Epidermal melanocyte (primary cell): ENCODE data around the gene HCRTR2.
"Not testable (repeated sequence)": the region's sequence is repeated elsewhere in the genome, so short reads cannot be mapped to it uniquely, and the experiment has no call there.

Experiments used
- DNase-seq: peaks from one replicate; pipeline ENCODE4 v3.0.0; 2011; ENCODE audit warnings: low spot score; ENCODE audit not compliant: insufficient read length

HCRTR2 gene

DNA sequence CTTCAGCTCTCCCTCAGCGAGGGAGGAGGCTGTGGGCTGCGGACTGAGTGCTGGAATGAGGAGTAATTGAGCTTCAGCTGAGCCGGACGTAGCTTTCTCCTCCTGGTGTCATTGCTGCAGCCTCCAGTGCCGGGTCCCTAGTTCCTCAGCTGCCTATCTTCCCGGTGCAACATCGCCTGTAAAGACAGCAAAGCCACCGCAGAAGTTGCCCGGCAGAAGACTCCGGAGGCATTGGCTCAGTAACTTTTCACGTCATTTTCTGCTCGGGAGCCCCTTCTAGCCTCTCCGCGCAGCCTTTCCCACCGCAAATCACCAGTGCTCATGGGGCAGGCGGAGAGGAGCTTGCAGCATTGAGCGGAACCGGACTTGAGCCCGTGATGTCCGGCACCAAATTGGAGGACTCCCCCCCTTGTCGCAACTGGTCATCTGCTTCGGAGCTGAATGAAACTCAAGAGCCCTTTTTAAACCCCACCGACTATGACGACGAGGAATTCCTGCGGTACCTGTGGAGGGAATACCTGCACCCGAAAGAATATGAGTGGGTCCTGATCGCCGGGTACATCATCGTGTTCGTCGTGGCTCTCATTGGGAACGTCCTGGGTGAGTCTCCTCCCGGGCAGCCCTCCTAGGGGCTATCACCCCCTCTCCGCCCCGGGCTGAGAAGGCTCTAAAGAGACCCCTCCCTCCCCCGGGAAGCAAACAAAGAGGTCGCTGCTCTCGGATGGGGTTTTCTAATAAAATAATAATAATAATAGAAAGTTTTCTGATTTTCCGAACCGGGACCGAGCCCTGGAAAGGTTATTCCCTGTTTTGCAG, at the start of gene HCRTR2:
TSS of gene HCRTR2 (plus strand) at position 305 of the 816 bp plus-strand sequence. CDS start at position 378, 73 bp downstream.
- DNase-seq, result no peak

DNA sequence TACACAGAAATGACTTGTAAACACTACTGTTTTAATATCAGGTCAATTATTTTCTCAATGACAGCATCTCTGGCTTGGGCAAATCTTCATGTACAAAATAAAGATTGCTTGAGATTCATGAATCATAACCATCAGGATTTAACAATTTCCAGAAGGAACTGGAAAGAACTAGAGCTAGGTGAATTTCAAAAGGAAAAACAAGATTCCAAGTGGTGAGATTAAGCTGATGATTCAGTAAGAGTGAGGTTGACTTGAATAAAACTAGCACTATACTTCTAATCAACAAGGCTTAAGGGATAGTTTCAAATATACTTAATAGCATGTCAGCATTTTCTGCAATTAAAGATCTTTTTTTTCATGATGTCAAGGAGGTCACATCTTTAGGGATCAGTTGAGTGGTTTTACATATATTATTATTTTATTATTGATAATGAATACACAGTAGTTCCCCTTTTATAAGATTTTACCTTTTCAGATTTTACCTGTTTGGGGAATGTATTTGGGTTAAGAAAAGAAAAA, 43.5 kb upstream of the HCRTR2 start:
- no peak for DNase-seq

DNA sequence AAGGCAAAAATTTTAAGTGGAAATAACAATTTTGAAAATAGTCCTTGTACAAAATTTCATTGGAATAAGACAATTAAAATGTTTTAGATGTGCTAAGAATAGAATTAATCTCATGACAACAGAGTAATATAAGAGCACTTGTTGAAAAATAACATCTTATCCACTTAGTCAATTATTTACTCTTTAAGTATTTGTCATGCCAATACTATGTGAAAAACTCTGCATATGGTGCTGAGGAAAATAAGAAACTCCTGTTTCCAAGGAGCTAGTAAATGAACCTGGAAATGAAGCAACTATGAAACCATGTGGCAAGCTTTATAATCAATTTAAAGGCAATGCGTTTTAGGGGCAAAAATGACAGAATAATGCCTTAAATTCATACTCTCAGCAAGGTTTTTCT, 42.7 kb upstream of the HCRTR2 start:
- no peak for DNase-seq

DNA sequence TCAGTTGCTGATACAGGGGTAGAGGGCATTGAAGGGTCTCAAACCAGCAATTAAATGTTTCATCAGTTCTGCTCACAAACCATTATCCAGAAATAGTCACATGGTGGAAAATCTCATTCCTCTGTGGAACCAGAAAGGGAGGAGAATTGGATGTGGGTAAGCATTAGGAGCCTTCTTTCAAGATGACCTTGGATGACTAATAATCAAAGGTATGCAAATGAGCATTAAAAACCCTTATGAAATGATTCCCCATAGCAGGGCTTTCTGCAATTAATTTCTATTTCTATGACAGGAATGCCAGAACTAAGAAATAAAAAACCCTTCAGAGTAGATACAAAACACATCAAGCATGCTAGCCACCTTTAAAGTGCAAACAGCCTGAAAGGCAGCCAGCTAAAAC, 37.4 kb upstream of the HCRTR2 start:
- no peak for DNase-seq

DNA sequence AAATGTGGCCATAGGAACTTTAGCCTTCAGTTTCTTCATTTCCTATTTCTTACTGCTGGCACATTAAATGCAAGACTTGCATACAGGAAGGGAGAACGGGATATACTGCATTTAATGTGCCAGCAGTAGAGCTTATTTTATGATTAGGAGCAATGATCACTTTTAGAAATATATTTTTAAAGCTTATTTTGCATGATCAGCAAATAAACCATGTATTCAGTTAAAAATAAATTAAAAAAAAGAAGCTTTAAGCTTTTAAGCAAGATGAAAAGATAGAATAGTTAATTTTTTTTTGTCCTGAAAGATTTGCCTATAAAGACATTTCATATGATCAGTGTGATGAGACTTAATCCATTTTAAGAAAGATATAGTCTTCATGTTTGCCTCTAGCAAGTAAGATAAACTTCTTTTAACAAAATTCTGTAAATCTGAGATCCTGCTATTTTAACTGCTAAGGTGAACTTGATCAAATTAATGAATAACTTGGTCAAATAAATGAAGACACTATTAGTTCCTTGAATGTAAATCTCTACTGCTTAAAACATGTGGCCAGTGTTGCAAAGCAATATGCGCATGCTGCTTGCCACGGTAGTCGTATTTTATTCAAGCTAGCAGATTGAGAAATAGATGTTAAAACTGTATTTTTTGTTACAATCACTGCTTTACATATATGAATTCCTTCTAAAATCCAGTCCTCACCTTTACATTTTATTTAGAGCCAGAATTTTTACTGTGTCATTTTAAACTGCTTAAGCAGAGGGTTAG, 36.2 kb upstream of the HCRTR2 start:
- DNase-seq, result no peak

DNA sequence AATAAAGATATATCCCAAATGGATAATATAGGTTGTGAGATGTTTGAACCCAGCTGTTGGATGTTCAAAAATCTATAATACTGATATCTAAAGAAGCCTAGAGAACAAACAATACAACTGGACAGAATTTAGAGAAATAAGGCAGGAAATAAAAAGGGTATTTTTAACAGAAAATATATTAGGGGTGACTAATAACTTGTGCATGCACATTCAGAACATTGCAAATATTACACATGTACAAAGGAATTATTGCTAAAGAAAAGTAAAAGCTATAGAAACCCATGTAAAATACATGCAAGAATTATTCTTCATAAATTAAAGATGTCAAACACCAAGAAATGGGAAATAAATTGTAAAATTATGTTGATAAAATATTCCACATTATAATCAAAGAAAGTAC, 32.7 kb upstream of the HCRTR2 start:
- no peak for DNase-seq

DNA sequence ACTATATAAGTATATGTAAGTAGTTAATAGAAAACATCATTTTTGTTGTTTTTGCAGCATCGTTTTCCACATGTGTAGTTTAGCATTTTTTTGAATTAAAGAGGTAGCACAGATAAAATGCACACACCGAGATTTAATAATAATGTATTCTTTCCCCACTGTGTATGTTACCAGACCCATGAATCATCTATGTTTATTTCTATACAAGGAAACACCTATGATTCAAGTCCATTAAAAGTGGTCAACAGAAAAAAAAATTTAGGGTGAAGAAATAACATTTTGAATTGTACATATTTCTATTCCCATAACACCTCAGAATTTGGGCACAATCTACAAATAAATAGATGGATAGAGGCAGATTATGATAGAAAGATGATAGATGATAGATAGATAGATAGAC, 31.7 kb upstream of the HCRTR2 start:
- DNase-seq, result no peak

DNA sequence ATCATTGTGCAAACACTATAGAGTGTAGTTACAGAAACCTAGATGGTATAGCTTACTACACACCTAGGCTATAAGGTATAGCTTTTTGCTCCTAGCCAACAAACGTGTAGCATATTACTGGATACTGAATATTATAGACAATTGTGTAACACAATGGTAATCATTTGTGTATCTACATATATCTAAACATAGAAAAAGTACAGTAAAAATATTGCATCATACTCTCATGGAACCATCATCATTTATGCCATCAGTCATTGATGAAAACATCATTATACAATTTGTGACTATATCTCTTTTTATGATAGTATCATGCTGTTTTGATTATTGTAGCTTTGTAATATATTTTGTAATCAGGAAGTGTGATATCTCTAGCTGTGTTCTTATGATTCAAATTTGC, 21.0 kb upstream of the HCRTR2 start:
- DNase-seq, result no peak

DNA sequence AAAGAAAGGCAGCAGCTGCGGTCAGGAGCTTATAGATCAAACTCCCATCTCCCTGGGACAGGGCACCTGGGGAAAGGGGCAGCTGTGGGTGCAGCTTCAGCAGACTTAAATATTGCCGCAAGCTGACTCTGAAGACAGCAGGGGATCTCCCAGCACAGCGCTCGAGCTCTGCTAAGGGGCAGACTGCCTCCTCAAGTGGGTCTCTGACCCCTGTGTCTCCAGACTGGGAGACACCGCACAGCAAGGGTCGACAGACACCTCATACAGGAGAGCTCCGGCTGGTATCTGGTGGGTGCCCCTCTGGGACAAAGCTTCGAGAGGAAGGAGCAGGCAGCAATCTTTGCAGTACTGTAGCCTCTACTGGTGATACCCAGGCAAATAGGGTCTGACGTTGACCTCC, 15.5 kb upstream of the HCRTR2 start:
- not testable (repeated sequence) for DNase-seq

DNA sequence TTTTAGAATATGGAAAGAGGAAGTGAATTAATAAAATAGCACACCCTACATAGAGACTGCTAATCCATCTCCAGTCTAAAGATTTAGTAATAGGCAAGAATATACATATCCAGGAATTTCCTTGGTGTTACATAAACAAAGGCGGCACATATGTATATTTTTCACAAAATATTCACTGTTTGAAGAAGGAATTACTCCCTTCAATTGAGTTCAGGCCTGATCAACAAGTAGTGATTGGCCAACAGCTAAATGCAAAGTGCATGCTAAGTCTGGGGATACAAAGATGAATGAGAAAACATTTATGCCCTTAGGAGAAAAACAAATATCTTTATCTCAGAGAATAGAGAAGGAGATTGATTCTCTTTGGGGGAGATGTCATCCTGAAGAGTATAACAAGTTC, 6.5 kb upstream of the HCRTR2 start:
- DNase-seq, result no peak

DNA sequence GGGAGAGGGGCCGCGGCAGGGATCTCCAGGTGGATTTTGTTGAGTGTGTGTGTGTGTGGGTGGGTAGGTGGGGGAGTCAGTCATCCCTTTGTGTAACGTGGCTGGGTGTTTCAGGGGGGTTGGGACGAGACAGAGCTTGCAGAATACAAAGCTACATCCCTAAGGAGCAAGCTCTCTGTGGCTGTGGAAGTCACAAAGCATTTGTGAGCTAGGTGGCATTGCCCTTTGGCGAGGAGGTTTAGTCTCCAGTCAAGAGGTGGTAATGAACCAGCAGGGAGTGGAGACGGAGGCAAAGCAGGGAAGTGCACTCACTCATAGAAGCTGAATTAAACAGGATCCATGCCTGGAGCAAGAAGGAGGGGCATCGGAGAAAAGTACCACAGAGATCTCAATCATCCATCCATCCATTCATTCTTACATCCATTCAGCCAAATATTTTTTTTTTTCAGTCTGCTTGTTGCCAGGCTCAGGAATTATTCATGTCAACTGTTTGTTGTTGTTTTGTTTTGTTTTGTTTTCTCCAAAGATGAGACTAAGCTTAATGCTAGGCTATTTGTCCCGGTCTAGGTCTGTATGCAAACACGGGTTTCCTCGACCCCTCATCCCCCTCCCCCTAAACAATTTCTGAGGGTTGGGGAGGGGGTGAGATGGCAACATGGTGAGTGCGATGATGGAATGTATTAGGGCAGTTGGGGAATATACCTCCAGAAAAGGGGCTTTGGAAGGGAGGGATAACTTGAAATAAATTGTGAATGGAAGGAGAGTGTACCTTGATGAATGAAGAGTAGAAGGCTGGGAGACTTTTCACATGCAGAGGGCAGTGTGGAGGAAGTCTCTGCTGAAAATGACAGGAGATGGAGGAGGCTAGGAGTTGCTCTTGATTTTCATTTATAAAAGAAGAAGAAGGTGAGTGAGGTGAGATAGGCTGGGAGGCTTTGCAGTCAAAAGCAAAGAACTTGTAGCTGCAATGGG, 1.0 kb downstream of the HCRTR2 start:
- DNase-seq, result no peak

DNA sequence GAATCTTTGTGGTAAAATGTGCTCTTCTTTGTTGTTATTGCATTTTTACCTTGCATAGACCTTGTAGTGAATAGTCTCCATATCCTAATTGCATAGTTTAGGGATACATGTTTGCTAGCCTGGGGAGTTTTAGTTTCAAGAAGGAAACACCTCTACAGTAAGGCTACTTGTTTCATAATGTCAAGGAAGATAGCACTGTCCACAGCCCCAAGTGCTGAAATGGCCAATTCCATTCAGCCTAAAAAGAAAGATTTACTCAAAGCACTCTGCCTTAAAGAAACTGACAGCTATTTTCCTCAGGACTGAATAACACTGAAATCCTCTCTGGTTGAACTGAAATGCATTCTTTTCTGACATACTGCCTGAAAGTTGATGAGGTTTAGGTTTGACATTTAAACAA, 2.6 kb downstream of the HCRTR2 start:
- DNase-seq, result no peak

DNA sequence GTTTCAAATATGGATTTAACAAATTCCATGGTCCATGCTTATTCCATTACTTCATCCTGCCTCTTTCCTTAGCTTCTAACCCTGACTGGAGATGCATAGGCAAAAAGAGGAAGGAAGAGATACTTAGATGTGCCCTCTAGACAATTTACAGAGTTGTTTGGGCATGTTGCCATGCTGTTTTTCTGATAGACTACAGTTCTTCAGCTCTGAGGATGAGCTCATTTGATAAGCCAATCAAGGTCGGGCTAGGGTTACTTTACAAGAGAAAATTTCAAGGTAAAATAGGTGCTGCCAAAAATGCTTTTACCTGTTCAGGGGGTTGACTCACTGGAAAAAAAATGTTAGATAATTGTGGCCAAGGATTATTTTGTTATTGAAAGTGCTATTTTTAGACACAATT, 5.9 kb downstream of the HCRTR2 start:
- DNase-seq, result no peak

DNA sequence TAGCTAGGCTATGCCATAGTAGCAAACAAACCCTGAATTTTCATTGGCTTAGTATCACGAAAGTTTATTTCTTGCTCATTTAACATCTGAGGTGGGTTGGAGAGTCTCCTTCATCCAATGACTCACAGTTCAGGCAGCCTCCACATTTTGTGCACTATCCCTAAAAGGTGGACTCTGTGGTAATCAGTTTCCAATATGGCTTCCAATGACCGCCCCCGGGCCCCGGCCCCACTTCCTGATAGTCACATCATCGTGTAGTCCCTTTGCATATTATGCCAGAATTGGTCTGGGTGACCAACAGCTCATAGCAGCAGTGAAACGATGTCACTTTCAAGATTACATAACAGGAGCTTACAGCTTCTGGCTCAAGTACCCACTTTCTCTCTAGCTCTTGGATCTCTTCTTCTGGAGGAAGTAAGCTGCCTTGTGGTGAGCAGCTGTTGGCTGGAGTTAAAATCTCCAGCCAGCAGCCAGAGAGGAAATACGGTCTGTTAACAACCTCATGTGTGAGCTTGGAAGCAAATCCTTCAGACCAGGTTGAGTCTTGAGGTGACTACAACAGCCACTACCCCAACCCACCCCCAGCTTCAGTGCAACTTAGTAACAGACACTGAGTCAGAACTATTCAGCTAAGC, 7.8 kb downstream of the HCRTR2 start:
- no peak for DNase-seq

DNA sequence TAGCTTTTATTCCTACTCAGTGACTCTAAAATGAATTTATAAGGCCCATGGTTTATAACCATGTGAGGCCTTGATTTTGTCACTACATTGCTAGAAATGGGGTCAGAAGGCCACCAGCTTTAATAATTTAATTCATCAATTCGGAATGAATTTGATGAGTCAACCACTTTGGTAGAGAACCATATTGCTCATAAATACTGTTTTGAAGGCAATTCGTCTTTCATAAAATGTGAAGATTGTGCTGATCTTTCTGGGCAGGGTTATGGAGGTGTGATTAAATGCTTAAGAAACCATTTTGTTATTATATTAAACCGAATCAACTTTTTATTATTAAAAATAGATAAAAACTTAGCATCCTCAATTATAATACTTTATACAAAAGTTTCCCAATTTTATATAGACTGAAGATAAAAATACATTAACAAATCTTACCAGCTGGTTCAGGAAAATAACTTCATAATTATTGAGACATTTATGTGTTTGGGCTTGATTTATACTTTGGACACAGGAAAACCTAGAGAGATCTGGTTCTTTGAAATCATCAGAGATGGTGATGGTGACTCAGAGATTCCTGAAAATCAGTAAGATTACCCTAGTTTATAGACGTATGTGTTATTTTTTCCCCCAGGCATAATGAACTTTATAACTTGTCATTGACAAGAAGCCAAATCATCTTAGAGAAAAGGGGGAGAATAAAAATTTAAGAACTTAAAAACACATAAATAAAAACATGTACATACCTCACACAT, 10.6 kb downstream of the HCRTR2 start:
- DNase-seq, result no peak

DNA sequence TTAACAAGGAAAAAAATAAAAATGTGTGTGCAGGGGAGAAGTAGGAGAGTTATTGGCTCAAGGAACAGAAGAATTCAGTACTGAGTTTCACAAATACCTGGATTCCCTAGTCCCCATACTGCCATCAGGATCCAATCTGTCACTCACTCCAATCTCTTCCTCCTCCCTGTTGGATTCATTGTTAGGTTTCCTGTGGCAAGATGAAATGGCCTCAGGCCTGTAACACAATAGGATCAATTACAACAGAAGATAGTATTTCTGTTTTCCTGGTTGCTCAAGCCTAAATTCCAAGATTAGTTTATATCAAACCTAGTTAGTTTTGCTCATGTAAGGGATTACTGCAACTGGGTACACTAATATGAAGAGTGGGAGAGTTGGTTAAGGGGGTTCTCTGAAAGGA, 24.4 kb downstream of the HCRTR2 start:
- no peak for DNase-seq

DNA sequence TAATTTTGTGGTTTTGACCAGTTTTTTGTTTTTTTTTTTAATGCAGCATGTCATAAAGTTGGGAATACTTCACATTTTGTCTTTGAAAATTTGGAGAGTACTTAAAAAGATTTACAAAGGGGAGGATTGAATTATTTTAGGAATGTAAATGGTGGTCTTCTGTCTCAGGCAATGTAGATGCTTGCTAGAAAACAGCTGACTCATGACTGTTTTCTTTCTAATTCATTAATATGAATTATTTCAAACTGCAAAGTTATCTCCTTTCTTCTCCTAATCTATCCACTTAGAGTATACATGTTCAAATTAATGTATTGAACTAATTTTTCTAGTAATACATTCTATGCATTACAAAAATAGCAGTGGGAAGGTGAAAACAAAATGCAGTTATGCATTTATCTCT, 24.9 kb downstream of the HCRTR2 start:
- DNase-seq, result no peak

DNA sequence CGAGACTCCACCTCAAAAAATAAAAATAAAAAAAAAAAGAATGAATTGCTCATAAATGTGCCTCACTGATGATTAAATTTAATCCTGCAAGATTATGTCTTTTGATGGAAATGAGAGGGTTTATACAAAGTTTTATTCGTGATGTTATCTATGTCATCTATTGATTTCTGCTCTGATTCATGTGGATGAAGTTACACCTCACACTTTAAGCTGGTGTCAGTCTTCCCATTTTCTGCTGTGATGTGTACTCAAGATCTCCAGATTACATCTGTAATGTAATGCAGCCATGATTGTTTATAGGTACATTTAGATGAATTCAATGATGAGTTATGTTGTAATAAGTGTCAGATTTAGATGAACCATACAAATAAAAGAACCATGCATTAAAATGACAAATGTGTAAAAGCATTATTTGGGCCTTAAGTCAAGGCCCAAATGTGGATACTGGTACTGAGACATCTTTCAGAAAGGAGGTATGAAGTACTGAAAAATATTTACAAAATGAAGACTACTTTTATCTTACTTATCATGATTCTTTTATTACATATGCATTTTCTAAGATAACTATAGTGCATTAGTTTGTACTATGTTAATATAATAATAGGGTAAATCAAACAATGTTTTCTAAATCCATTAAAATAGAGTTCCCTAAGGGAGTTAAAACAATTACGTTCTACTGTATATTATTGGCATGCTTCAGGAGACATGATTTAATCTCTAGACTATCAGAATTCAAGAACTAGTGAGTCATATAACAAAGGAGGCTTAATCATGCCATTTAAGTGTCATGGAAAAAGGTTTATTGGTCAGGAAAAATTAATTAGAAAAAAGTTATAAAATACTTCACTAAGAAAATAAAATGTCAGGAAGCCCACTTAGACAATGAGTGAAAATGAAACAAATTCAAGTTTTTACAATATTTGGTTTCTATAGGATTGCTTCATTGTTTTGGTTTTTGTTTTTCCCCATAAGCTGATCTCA, 34.5 kb downstream of the HCRTR2 start:
- DNase-seq, result no peak

DNA sequence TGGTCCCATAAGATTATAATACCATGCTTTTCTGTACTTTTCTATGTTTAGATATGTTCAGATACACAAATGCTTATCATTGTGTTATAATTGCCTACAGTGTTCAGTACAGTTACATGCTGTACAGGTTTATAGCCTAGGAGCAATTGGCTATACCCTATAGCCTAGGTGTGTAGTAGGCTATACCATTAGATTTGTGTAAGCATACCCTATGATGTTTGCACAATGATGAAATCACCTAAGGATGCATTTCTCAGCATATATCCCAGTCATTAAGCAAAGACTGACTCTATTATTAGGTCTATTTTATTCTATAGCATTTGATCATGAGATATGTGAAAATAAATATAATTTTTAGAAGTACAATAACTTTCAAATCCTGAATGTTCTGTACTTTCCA, 36.6 kb downstream of the HCRTR2 start:
- DNase-seq, result no peak
